K562 (cell line): Measurements from ENCODE around the gene ASB10. TPM values are rescaled to one million over a fixed set of nuclear protein-coding genes. Genes with fewer than 3 reads are reported as not detected.

Experiments
- CBX5 ChIP-seq: IDR thresholded peaks from 2 replicates; pipeline ENCODE4 v1.6.1; 2014; ENCODE audit warnings: low read depth, borderline replicate concordance
- DEAF1 ChIP-seq: fragments of 450-650 bp; formaldehyde crosslinking; IDR thresholded peaks from 2 replicates; pipeline ENCODE4 v1.4.0; 2020; ENCODE audit warnings: mild to moderate bottlenecking, moderate library complexity
- DPF2 ChIP-seq: fragments of 450-650 bp; IDR thresholded peaks from 2 replicates; pipeline ENCODE4 v1.6.1; 2016
- E2F1 ChIP-seq: sonication (generic); formaldehyde crosslinking; IDR thresholded peaks from 2 replicates; pipeline ENCODE4 v1.8.1; 2023; ENCODE audit warnings: mild to moderate bottlenecking, missing genetic modification reagents, moderate library complexity
- ELK3 ChIP-seq: fragments of 450-650 bp; formaldehyde crosslinking; IDR thresholded peaks from 2 replicates; pipeline ENCODE4 v1.4.0; 2020; ENCODE audit warnings: mild to moderate bottlenecking
- GTF2B ChIP-seq: IDR thresholded peaks from 2 replicates; pipeline ENCODE4 v1.6.1; 2011; ENCODE audit not compliant: insufficient read length; ENCODE audit errors: extremely low read depth
- GTF3C2 ChIP-seq: IDR thresholded peaks from 3 replicates; pipeline ENCODE4 v1.6.1; 2011; ENCODE audit warnings: borderline replicate concordance, mild to moderate bottlenecking, moderate library complexity; ENCODE audit not compliant: insufficient read length; ENCODE audit errors: extremely low read depth
- HIVEP1 ChIP-seq: fragments of 250-450 bp; sonication (Bioruptor Pico); IDR thresholded peaks from 2 replicates; pipeline ENCODE4 v1.4.0; 2020; ENCODE audit warnings: mild to moderate bottlenecking
- HNRNPH1 ChIP-seq: fragments of 200-400 bp; formaldehyde crosslinking; optimal IDR thresholded peaks from 2 replicates; pipeline ENCODE3; 2017; ENCODE audit warnings: low read depth, mild to moderate bottlenecking, low read length, moderate library complexity
- NBN ChIP-seq: fragments of 450-650 bp; IDR thresholded peaks from 2 replicates; pipeline ENCODE4 v1.6.1; 2016; ENCODE audit warnings: low read depth, mild to moderate bottlenecking
- SMAD4 ChIP-seq: fragments of 250-450 bp; sonication (Bioruptor Pico); conservative IDR thresholded peaks from 2 replicates; pipeline ENCODE4 v1.8.0; 2021; ENCODE audit warnings: inconsistent platforms, mild to moderate bottlenecking, moderate library complexity
- SMARCA5 ChIP-seq: fragments of 450-650 bp; IDR thresholded peaks from 2 replicates; pipeline ENCODE4 v1.6.1; 2016
- SREBF1 ChIP-seq: fragments of 150-350 bp; IDR thresholded peaks from 2 replicates; pipeline ENCODE4 v1.6.1; 2014; ENCODE audit warnings: antibody characterized with exemption, low read depth, low read length, borderline replicate concordance
- SRSF3 ChIP-seq: fragments of 200-400 bp; formaldehyde crosslinking; IDR thresholded peaks from 2 replicates; pipeline ENCODE4 v1.6.1; 2016; ENCODE audit warnings: mild to moderate bottlenecking, low read length, moderate library complexity; ENCODE audit not compliant: insufficient read depth
- VEZF1 ChIP-seq: fragments of 200-800 bp; sonication (Bioruptor generic); IDR thresholded peaks from 2 replicates; pipeline ENCODE4 v1.6.1; 2017; ENCODE audit warnings: missing genetic modification characterization, missing compliant biosample characterization
- ZNF277 ChIP-seq: fragments of 250-450 bp; sonication (Bioruptor Pico); IDR thresholded peaks from 2 replicates; pipeline ENCODE4 v1.8.0; 2022; ENCODE audit warnings: inconsistent platforms, mild to moderate bottlenecking, moderate library complexity, borderline replicate concordance
- ZNF3 ChIP-seq: fragments of 250-450 bp; sonication (Bioruptor Pico); IDR thresholded peaks from 2 replicates; pipeline ENCODE4 v1.5.0; 2021; ENCODE audit warnings: mild to moderate bottlenecking, moderate library complexity
- ZNF717 ChIP-seq: fragments of 250-450 bp; sonication (Bioruptor Pico); IDR thresholded peaks from 2 replicates; pipeline ENCODE4 v1.5.0; 2021
- polyA plus RNA-seq, 8 experiments: library from polyadenylated mRNA; depleted of rRNA in 4 of 8; stranded (reverse) in 5 of 8; unstranded in 3 of 8; fragments of >200 nt; fragmentation: Nextera tagmentation in 2 of 8; fragmentation: Illumina TruSeq in 1 of 8; extraction: Ambion mirVana in 2 of 8; extraction: Trizol in 1 of 8; gene quantifications; 2 replicates each; pipeline versions ENCODE4 v1.2.1 to v1.2.3, GENCODE V29; 2011 to 2014; ENCODE audit warnings: inconsistent platforms in 1 of 8, missing spikeins in 1 of 8
- total RNA-seq, 7 experiments: library from RNA; depleted of rRNA in 6 of 7; stranded (reverse); fragments of >200 nt in 6 of 7; fragmentation: Illumina TruSeq in 2 of 7; extraction: Trizol in 2 of 7; gene quantifications; 2 replicates each; pipeline versions ENCODE4 v1.2.1 to v1.2.3, GENCODE V29; 2011 to 2021; ENCODE audit warnings: low replicate concordance in 1 of 7

Gene ASB10
- total and polyA plus RNA-seq, 9 of the 15 experiments (the other 6 are each of a cell fraction or from before 2014, with no cell fraction given): not detected

- TF ChIP-seq GTF2B: no peak
- peak; percentile 26; the same call in 1 of the 2 replicates for TF ChIP-seq VEZF1 (CRISPR knock-in tag)
- no peak for TF ChIP-seq GTF3C2
- no peak for TF ChIP-seq E2F1 (CRISPR knock-in tag)
- no peak for TF ChIP-seq ELK3 (CRISPR knock-in tag)
- TF ChIP-seq ZNF717 (CRISPR knock-in tag): no peak
- no peak for TF ChIP-seq HNRNPH1
- TF ChIP-seq SMARCA5: no peak
- 0 out of 2 replicates have a peak, but pooled peaks have one; percentile 49 for TF ChIP-seq SMAD4 (CRISPR knock-in tag)
- TF ChIP-seq ZNF277: no peak
- TF ChIP-seq SRSF3: no peak
- TF ChIP-seq SREBF1: no peak
- TF ChIP-seq ZNF3: no peak
- peak; percentile 87 for TF ChIP-seq DPF2
- TF ChIP-seq NBN: peak; percentile 51; the same call in 1 of the 2 replicates
- no peak for TF ChIP-seq HIVEP1 (CRISPR knock-in tag)
- TF ChIP-seq CBX5: no peak
- no peak for TF ChIP-seq DEAF1
Measured at GRCh38 chr7:151206914-151207313, 19.9 kb upstream of the ASB10 start (continued).
